Gastrocnemius medialis (tissue), 4 donors: ENCODE measurements around the gene AMY1C.

Experiments used
- CTCF ChIP-seq, 5 experiments: fragments of 450-650 bp in 3 of 5; fragments of 200-600 bp in 2 of 5; sonication (generic) in 2 of 5; IDR thresholded peaks in 4 of 5; conservative IDR thresholded peaks in 1 of 5; 1 replicate in 4 of 5; 2 replicates in 1 of 5; pipeline ENCODE4 v1.5.1; 2016 to 2019; ENCODE audit warnings: antibody characterized with exemption in 5 of 5, mild to moderate bottlenecking in 3 of 5, moderate library complexity in 3 of 5
- POLR2A ChIP-seq, 2 donors: fragments of 450-650 bp; IDR thresholded peaks; one replicate each; pipeline ENCODE4 v1.6.1; 2017; ENCODE audit warnings: antibody characterized with exemption in 2 of 2, mild to moderate bottlenecking in 2 of 2, moderate library complexity in 2 of 2

- no peak for TF ChIP-seq CTCF (IDR thresholded peaks at IDR 0.05 in 4 of 5, conservative IDR thresholded peaks at IDR 0.05 in 1 of 5)
- no peak for TF ChIP-seq POLR2A (IDR thresholded peaks at IDR 0.05)
Measured at GRCh38 chr1:103779932-103780331, 30.2 kb downstream of the AMY1C start.
